Upper lobe of right lung (tissue), 1 donor: Measurements from ENCODE around the gene KRTAP5-8. TPM values are rescaled to one million over a fixed set of nuclear protein-coding genes. Genes with fewer than 3 reads are reported as not detected.
"Not testable (repeated sequence)": the region's sequence is repeated elsewhere in the genome, so short reads cannot be mapped to it uniquely, and the experiment has no call there.

ENCODE experiments used
- ATAC-seq: fragments of 200-7000 bp; cut with Tn5 transposase; one replicate; pipeline ENCODE4 v1.9.1; 2020; ENCODE audit warnings: mild to moderate bottlenecking, moderate library complexity
- DNase-seq: peaks from one replicate; pipeline ENCODE4 v3.0.0-alpha.2; 2020
- H3K27ac ChIP-seq: fragments of 200-600 bp; one replicate; pipeline ENCODE4 v1.8.0; 2022
- H3K27me3 ChIP-seq: fragments of 200-600 bp; one replicate; pipeline ENCODE4 v1.8.0; 2022; ENCODE audit warnings: mild to moderate bottlenecking
- H3K36me3 ChIP-seq: fragments of 200-600 bp; one replicate; pipeline ENCODE4 v1.8.0; 2022
- H3K4me1 ChIP-seq: fragments of 200-600 bp; one replicate; pipeline ENCODE4 v1.8.0; 2022
- H3K4me3 ChIP-seq: fragments of 200-600 bp; one replicate; pipeline ENCODE4 v1.8.0; 2022; ENCODE audit warnings: mild to moderate bottlenecking
- H3K9me3 ChIP-seq: fragments of 200-600 bp; one replicate; pipeline ENCODE4 v1.8.0; 2022
- intact Hi-C: fragments of 100-400 bp; cut with DNase I; formaldehyde crosslinking; loops from one replicate; pipeline ENCODE4 v1.11.0; 2022
- total RNA-seq: library from RNA; stranded (reverse); fragmentation: NEBNext Ultra II Directional; extraction: Animal tissue kit (Norgen Biotek cat#: 25700); gene quantifications from one replicate; pipeline ENCODE4 v1.2.1, GENCODE V29; 2021
- TF ChIP-seq, protein P1 (sequence below): fragments of 200-600 bp; IDR thresholded peaks from one replicate; pipeline ENCODE4 v1.8.0; 2022; ENCODE audit warnings: antibody characterized with exemption
- donor health status: DM: no; HTN: yes; CAD: no; lungs with severe emphysema.

The KRTAP5-8 gene
- total RNA-seq, 1 donor from 2014 or later, result not detected

DNA sequence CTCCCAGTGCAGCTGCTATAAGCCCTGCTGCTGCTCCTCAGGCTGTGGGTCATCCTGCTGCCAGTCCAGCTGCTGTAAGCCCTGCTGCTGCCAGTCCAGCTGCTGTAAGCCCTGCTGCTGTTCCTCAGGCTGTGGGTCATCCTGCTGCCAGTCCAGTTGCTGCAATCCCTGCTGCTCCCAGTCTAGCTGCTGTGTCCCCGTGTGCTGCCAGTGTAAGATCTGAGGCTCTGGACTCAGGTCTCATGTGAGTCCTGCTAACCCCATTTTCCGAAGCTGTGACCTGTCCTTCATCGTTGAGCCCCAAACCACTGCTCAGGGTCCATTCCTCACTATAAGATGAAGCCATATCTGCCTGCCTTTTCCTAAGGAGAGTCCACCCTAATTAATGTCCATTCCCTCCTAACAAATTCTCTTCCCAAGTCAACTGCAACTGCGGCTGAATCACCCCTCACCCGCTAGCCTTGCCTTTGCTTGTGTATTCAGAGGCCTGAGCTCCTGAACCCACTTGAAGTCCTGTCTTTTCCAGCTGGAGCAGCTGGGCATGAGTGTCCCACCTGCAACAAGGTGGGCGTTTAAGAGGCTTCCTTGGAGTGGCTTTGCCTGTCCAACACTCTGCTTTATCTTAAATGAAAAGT lies 10.1 kb upstream of the KRTAP5-8 start:
- intact Hi-C loops, result no loop called here
- ATAC-seq, result no peak
- peak; percentile 6 for DNase-seq
- Histone ChIP-seq H3K36me3 (no peaks in the 10 kb centered on the region), H3K4me1 (no peaks in the 10 kb centered on the region), H3K9me3 (no peaks in the 10 kb centered on the region), H3K4me3 (no peak overlapping the region), H3K27ac (no peak overlapping the region), H3K27me3 (no peaks in the 10 kb centered on the region)
- TF ChIP-seq, protein P1, sequence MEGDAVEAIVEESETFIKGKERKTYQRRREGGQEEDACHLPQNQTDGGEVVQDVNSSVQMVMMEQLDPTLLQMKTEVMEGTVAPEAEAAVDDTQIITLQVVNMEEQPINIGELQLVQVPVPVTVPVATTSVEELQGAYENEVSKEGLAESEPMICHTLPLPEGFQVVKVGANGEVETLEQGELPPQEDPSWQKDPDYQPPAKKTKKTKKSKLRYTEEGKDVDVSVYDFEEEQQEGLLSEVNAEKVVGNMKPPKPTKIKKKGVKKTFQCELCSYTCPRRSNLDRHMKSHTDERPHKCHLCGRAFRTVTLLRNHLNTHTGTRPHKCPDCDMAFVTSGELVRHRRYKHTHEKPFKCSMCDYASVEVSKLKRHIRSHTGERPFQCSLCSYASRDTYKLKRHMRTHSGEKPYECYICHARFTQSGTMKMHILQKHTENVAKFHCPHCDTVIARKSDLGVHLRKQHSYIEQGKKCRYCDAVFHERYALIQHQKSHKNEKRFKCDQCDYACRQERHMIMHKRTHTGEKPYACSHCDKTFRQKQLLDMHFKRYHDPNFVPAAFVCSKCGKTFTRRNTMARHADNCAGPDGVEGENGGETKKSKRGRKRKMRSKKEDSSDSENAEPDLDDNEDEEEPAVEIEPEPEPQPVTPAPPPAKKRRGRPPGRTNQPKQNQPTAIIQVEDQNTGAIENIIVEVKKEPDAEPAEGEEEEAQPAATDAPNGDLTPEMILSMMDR, result no peak

DNA sequence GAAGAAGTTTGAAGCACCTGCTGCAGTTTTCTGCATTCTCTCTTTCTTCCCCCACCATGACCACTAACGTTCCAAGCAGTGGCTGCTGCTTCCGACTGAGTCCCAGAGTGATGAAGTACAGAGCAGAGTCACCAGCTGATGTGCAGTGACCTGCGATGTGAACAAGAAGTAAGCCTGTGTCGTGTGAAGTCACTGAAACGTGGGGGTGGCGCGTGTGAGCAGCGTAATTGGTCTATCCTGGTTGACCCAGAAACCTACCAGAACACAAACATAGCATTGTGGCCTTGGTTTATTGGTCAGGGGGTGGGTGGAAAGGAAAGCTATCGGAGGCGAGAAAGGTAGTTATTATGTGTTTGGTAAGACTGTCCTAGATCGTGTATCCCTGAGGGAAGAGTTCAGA lies 7.2 kb upstream of the KRTAP5-8 start:
- Histone ChIP-seq H3K4me3 (no peak overlapping the region), H3K4me1 (no peaks in the 10 kb centered on the region), H3K36me3 (no peaks in the 10 kb centered on the region), H3K9me3 (no peaks in the 10 kb centered on the region), H3K27ac (no peak overlapping the region), H3K27me3 (no peaks in the 10 kb centered on the region)
- DNase-seq (peak; percentile 16), ATAC-seq (no peak)
- intact Hi-C loops, result no loop called here
- TF ChIP-seq, protein P1, result no peak

DNA sequence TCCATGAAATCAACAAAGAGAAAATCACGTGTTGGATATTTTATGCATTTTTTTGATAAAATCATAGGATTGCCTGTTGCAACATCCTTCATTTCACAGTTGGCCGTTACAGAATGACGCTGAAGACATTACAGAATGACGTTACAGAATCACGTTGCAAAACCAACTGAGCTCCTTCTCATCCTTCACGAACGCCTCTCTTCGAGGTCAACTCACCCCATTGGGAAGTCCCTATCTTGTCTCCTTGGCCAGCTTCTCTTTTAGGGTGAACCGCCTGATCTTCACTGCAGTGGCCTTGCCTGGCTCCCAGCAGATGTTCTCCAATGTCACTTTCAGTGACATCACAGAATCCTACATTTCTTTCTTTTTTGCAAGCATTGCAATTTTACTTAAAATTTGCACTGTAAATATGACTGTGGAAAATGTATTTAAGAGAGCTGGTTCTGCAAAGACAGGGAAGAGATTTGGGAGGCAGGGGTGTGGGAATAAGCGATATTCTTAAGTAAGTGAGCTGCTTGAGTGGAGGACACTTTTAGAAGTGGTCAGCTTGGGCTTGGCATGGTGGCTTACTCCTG lies 5.7 kb upstream of the KRTAP5-8 start:
- ATAC-seq (no peak), DNase-seq (no peak)
- Histone ChIP-seq H3K4me1 (no peaks in the 10 kb centered on the region), H3K4me3 (no peak overlapping the region), H3K27ac (no peak overlapping the region), H3K9me3 (no peaks in the 10 kb centered on the region), H3K27me3 (no peaks in the 10 kb centered on the region), H3K36me3 (no peaks in the 10 kb centered on the region)
- TF ChIP-seq, protein P1, result no peak
- intact Hi-C loops, result no loop called here

DNA sequence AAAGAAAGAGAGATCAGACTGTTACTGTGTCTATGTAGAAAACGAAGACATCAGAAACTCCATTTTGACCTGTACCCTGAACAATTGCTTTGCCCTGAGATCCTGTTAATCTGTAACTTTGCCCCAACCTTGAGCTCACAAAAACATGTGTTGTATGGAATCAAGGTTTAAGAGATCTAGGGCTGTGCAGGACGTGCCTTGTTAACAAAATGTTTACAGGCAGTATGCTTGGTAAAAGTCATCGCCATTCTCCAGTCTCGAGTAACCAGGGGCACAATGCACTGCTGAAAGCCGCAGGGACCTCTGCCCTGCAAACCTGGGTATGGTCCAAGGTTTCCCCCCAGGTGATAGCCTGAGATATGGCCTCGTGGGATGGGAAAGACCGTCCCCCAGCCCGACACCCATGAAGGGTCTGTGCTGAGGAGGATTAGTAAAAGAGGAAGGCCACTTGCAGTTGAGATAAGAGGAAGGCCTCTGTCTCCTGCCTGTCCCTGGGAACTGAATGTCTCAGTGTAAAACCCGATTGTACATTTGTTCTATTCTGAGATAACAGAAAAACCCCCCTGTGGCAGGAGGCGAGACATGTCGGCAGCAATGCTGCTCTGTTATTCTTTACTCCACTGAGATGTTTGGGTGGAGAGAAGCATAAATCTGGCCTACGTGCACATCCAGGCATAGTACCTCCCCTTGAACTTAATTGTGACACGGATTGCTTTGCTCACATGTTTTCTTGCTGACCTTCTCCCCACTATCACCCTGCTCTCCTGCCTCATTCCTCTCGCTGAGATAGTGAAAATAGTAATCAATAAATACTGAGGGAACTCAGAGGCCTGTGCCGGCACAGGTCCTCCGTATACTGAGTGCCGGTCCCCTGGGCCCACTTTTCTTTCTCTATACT lies 2.9 kb upstream of the KRTAP5-8 start:
- DNase-seq, result peak; percentile 25
- ATAC-seq, H3K4me1 ChIP-seq, H3K4me3 ChIP-seq, intact Hi-C loops, H3K27ac ChIP-seq, H3K27me3 ChIP-seq, H3K36me3 ChIP-seq, H3K9me3 ChIP-seq: not testable (repeated sequence)

DNA sequence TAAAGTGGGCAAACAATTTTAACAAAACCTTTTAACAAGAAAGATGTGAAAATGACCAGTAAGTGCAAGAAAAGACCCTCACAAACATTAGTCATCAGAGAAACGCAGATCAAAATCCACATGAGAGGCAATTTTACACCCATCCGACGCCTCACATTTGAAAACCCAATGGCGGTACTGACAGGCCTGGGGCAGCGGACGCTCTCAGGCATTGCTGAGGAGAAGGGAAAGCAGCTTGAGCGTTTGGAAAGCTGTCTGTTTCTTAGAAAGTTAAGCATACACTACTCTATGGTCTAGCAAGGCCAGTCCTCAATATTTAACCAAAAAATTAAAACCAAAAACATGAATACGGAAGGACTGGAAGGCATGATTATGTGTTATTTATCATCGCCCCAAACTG lies 2.0 kb upstream of the KRTAP5-8 start:
- H3K27me3 ChIP-seq, result no peaks in the 10 kb centered on the region
- H3K9me3 ChIP-seq, result no peaks in the 10 kb centered on the region
- H3K27ac ChIP-seq, result no peak overlapping the region
- H3K36me3 ChIP-seq, result no peaks in the 10 kb centered on the region
- no peaks in the 10 kb centered on the region for H3K4me1 ChIP-seq
- no peak for ATAC-seq
- DNase-seq, result no peak
- no peak overlapping the region for H3K4me3 ChIP-seq
- intact Hi-C loops, result no loop called here
- TF ChIP-seq, protein P1, result no peak

DNA sequence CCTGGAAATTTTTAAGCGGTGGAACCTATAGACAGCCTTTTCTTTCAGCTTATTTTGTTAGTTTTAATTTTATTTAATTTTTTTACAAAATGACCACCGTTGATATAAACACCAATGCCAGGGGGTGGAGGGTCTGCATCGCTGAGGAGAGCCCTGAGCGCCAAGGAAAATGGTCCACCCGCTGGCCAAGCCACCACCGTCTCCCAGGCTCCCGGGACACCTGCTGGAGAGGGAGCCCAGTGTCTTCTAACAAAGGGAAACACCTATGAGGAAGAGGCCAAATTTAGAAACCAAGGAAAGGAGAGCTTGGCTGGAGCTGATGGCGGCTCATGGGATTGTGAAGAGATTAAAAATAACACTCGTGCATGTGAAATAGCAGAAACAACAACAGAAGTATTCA lies 288 bp upstream of the KRTAP5-8 start:
- Histone ChIP-seq H3K4me3 (no peak overlapping the region), H3K4me1 (no peaks in the 10 kb centered on the region), H3K36me3 (no peaks in the 10 kb centered on the region), H3K9me3 (no peaks in the 10 kb centered on the region), H3K27me3 (no peaks in the 10 kb centered on the region), H3K27ac (no peak overlapping the region)
- ATAC-seq (no peak), DNase-seq (peak; percentile 40)
- TF ChIP-seq, protein P1, result no peak
- intact Hi-C loops, result no loop called here
